Measurements from ENCODE around the gene OCEL1.

OCEL1 gene

DNA sequence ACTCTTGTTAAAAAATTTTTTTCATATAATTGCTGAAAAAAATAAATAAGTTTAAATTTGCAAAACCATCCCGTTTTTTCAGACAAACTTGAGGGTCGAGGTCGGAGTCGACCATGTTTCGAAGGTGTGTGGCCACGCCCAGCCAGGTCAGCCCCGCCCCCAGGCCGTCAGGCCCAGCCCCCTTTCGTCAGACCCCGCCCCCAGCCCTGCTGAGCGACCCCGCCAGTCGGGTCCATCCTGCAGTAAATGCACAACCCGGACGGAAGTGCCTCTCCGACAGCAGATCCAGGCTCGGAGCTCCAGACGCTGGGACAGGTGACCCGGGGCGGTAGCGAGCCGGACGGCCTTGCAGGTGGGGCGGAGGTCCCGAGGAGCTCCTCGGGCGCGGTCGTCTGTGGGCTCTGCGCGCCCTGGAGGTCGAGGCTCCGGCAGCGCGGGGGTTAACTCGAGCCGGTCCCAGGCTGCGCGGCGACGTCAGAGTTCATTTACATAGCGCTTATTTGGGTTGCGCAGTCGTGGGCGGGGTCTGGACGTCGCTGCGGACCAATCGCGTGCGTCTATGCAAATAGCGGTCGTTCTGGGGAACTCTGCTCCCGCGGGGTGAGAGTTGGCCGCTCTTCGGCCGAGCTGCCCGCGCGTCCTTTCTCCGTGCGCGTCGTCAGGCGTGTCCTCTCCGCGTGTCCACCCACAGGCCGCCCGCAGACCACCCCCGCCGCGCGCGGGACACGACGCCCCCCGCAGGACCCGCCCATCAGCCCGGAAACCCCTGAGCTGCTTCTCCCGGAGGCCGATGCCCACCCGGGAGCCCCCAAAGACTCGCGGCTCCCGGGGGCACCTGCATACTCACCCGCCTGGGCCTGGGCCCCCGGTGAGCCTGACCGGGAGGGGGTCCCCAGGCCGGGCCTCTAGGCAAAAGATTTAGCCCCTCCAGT, at the start of gene OCEL1:
TSS of gene OCEL1 (plus strand) at position 225 of the 932 bp plus-strand sequence. CDS start at position 247, 22 bp downstream.
- TF ChIP-seq GATA2 (IDR thresholded peaks at IDR 0.05; ENCODE audit: low read depth, low read length) (no peak), GATA3 (IDR thresholded peaks at IDR 0.05; ENCODE audit: low read depth, low read length) (no peak)

DNA sequence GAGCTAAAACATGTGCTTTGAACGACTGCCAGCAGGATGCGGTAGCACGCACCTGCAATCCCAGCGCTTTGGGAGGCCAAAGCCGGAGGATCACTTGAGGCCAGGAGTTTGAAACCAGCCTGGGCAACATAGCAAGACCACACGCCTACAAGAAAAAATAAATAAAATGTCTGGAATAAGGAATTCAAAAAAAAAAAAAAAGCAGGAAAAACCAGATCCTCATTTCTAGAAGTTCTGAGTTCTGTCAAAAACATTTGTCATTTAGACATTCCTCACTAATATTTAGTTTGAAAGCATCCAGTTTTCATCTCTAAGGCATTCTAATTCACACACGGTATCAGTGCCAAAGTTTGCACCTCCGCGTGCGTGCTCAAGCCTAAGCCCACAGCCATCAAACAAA, 47.7 kb upstream of the OCEL1 start:
- no peak for TF ChIP-seq GATA2 (IDR thresholded peaks at IDR 0.05; ENCODE audit: low read depth, low read length)
- TF ChIP-seq GATA3 (IDR thresholded peaks at IDR 0.05; ENCODE audit: low read depth, low read length) = no peak

- no peak for TF ChIP-seq GATA3 (IDR thresholded peaks at IDR 0.05; ENCODE audit: low read depth, low read length)
- no peak for TF ChIP-seq GATA2 (IDR thresholded peaks at IDR 0.05; ENCODE audit: low read depth, low read length)
Observed at GRCh38 chr19:17180997-17181702, 44.9 kb upstream of the OCEL1 start.

- TF ChIP-seq GATA3 (IDR thresholded peaks at IDR 0.05; ENCODE audit: low read depth, low read length) (no peak), GATA2 (IDR thresholded peaks at IDR 0.05; ENCODE audit: low read depth, low read length) (no peak)
Observed at GRCh38 chr19:17183271-17183761, 42.7 kb upstream of the OCEL1 start.

DNA sequence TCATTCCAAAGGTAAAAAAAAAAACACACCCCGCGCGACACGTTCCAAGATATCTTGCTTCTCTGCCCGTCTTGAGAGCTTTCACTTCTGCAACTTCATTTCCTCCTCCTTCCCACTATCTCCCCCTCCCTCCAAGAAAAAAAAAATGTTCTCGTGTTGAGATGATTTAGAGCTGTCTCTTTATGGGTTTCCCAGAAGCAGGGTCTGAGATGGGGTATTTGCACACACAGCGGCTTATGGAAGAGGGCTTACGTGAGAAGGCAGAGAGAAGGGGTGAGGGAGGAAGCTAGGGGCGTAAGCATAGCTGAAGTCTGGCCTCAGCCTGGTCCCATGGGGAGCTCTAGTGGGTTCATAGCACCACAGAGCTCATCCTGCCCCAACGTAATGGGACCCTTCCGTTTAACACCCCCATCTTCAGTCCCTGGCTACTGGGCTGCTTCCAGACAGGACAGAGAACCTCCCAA, 42.1 kb upstream of the OCEL1 start:
- TF ChIP-seq GATA2 (IDR thresholded peaks at IDR 0.05; ENCODE audit: low read depth, low read length) (no peak), GATA3 (IDR thresholded peaks at IDR 0.05; ENCODE audit: low read depth, low read length) (no peak)

DNA sequence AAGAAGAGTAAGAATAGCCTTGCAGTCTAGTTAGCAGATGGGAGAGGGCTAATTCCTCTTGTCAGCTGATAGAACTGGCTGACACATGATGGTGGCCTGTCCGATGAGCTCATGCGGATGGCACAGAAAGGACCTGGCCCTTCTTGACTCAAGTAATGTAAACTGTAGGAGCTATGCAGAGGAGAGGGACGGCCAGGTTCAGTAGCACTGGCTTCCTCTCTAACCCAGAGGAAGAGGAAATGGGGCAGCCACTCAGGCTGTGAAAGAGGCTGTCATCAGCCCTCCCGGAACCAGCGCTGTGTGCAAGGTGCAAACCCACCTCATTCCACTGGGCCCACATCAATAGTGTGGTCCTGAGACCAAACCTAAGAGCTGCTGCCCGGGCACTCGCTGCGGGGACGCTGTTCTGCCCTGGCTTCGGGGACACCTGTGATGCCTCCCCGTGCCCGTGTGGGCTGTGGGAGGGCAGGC, 41.6 kb upstream of the OCEL1 start:
- TF ChIP-seq GATA3 (IDR thresholded peaks at IDR 0.05; ENCODE audit: low read depth, low read length) = no peak
- TF ChIP-seq GATA2 (IDR thresholded peaks at IDR 0.05; ENCODE audit: low read depth, low read length) = no peak

GRCh38 chr19:17185590-17185989, 40.4 kb upstream of the OCEL1 start:
- no peak for TF ChIP-seq GATA3 (IDR thresholded peaks at IDR 0.05; ENCODE audit: low read depth, low read length)

DNA sequence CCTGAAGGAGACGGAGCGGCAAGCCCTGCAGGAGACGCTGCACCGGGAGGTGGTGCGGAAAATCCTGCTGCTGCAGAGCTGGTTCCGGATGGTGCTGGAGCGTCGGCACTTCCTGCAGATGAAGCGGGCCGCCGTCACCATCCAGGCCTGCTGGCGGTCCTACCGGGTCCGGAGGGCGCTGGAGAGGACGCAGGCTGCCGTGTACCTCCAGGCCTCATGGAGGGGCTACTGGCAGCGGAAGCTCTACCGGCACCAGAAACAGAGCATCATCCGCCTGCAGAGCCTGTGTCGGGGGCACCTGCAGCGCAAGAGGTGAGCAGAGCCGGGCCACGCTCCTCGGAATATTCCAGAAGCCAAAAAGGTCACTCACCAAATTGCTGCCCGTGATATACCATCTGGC, 33.3 kb upstream of the OCEL1 start:
- TF ChIP-seq GATA2 (IDR thresholded peaks at IDR 0.05; ENCODE audit: low read depth, low read length) (no peak), GATA3 (IDR thresholded peaks at IDR 0.05; ENCODE audit: low read depth, low read length) (no peak)

GRCh38 chr19:17194608-17195007, 31.4 kb upstream of the OCEL1 start:
- no peak for TF ChIP-seq GATA3 (IDR thresholded peaks at IDR 0.05; ENCODE audit: low read depth, low read length)
- no peak for TF ChIP-seq GATA2 (IDR thresholded peaks at IDR 0.05; ENCODE audit: low read depth, low read length)

DNA sequence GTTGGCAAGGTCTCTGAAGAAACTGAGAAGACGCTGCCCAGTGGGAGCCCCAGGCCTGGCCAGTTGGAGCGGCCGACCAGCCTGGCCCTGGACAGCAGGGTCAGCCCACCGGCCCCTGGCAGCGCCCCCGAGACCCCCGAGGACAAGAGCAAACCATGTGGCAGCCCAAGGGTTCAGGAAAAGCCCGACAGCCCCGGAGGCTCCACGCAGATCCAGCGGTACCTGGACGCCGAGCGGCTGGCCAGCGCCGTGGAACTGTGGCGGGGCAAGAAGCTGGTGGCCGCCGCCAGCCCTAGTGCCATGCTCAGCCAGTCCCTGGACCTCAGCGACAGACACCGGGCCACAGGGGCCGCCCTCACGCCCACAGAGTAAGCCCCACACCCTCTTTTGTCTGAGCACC, 30.9 kb upstream of the OCEL1 start:
- TF ChIP-seq GATA3 (IDR thresholded peaks at IDR 0.05; ENCODE audit: low read depth, low read length) (no peak), GATA2 (IDR thresholded peaks at IDR 0.05; ENCODE audit: low read depth, low read length) (no peak)

GRCh38 chr19:17196610-17197009, 29.4 kb upstream of the OCEL1 start:
- TF ChIP-seq GATA3 (IDR thresholded peaks at IDR 0.05; ENCODE audit: low read depth, low read length) (no peak), GATA2 (IDR thresholded peaks at IDR 0.05; ENCODE audit: low read depth, low read length) (no peak)

- TF ChIP-seq GATA2 (IDR thresholded peaks at IDR 0.05; ENCODE audit: low read depth, low read length) (no peak), GATA3 (IDR thresholded peaks at IDR 0.05; ENCODE audit: low read depth, low read length) (no peak)
Observed at GRCh38 chr19:17197666-17198065, 28.4 kb upstream of the OCEL1 start.

GRCh38 chr19:17200408-17201079, 25.5 kb upstream of the OCEL1 start:
- no peak for TF ChIP-seq GATA3 (IDR thresholded peaks at IDR 0.05; ENCODE audit: low read depth, low read length)
- no peak for TF ChIP-seq GATA2 (IDR thresholded peaks at IDR 0.05; ENCODE audit: low read depth, low read length)

DNA sequence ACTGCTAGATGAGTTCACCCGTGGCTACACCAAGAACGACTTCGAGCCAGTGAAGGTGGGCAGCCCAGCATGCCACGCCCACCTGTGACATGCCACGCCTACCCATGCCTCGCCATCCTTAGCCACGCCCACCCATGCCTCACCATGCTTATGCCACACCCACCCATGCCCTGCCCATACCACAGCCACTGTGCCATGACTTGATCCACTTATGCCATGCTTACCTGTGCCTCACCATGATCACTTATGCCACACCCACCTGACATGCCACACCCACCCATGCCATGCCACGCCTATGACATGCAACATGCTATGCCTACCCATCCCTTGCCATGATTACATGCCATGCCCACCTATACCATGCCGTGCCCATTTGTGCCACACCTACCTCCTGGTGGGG, 23.8 kb upstream of the OCEL1 start:
- TF ChIP-seq GATA2 (IDR thresholded peaks at IDR 0.05; ENCODE audit: low read depth, low read length) (no peak), GATA3 (IDR thresholded peaks at IDR 0.05; ENCODE audit: low read depth, low read length) (no peak)
